ENCODE measurements around the gene GCFC2. TPM values are rescaled to one million over a fixed set of nuclear protein-coding genes. Genes with fewer than 3 reads are reported as not detected.

The GCFC2 gene
- total RNA-seq, 1 donor from 2014 or later = 23.8 TPM

DNA sequence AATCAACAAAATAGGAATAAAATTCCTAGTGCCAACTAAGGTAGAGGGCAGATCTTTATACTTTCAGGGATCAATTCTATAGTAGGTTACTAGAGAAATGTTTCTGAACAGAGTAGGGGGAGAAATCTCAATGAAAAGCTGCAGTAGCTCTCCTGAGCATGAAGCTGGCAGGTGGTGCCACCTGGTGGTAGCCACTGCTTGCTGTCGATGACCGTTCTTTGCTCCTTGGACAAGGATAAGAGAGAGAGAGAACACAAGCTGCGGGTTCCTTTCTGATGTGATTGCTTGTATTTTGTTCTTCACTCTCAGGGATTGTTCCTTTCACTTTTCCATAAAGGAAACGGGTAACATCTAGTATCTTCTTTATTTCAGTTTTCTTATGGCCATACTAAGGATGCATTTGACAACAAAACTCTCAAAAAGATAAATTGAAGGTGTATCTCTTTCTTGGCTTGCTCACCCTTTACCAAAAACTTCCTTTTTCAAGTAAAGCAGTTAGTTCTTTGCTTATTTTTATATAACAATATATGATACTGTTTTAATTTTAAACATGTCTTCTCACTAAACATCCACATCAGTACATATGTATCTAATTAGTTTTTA is 82.7 kb downstream of the GCFC2 start:
- peak; percentile 63 for DNase-seq (ENCODE audit: low spot score)

DNA sequence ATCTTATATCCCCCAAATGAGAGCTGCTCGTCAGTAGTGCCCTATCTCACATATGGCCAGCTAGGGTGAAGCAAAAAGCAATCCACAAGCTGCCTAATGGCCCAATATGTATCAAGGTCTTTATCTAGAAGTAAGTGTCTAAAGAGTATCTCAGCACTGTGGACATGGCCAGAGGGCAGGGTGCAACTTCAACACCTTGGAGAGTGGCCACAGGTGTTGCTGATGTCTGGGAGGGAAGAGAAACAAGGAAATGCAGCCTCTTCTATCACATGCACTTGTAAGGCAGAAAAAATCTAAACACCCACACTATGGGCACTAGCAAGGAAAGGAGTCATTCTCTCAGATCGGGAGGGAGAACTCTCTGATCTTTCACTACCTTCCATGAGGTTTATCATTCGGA is 87.8 kb downstream of the GCFC2 start:
- DNase-seq (ENCODE audit: low spot score) = no peak

DNA sequence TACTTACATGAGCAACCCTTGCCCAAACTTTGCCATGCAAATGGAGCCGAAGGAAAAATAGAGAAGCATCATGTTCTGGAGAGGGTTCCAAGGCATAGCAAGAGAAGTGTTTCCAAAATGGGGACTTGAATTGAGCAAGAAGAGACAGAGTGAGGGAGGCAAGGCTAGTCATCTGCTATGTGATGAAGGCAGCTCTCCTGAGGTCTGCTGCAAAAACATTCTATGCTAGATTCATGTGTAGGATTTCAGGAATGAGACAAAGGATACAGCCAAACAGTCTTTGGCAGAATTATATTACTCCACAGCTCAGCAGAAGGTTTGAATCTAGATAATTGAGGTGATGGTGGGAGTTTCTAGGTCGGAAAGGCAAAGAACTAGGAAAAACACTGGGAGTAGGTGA is 88.2 kb downstream of the GCFC2 start:
- DNase-seq (ENCODE audit: low spot score) = no peak

DNA sequence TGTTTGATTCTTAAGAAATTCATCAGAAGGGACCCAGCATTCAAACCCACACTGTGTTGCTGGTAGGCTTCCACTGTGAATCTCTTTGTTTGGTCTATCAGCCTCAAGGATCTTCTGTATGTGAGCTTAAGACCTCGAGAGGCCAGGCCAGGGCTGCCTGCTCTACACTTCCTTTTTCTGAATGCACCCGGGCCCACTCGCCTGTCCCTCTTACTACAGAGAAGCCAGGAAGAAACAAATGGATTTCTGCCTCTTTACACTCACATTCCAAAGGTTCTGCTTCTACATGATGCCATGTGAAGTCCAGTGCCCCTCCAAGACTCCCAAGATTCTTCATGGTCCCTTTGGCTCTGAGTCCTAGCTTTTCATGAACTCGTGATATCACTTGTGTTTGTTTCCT is 89.5 kb downstream of the GCFC2 start:
- DNase-seq (ENCODE audit: low spot score) = no peak

DNA sequence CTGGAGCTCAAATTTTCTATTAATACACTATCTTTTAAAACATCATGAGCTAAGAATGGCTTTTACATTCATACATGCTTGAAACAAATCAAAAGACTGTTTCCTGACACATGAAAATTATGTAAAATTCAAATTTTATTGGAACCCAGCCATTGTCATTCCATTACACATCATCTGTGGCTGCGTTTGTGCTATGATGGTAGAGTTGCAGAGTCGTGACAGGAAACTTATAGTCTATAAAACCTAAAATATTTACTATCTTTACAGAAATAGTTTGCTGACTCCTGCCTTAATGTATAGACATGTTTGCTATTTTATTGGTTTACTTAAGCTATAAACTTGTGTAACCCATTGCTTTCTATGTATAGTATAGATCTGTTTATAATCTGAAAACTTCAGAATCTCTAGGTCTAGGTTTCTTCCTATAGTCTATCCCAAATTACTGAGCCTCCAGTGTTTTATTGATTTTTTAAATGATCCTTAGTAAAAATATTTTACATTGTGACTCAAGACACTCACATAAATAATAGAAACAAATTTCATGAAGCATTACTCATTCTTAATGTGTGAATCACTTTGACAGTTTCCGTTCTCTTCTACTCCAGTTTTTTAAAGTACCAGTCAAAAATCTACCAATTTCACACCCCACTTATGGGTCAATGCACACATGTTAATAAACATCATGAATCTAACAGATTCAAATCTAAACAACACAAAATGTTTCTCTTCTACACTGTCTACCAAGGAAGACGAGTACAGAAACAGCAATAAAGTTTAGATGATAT is 90.6 kb downstream of the GCFC2 start:
- DNase-seq (ENCODE audit: low spot score) = no peak

DNA sequence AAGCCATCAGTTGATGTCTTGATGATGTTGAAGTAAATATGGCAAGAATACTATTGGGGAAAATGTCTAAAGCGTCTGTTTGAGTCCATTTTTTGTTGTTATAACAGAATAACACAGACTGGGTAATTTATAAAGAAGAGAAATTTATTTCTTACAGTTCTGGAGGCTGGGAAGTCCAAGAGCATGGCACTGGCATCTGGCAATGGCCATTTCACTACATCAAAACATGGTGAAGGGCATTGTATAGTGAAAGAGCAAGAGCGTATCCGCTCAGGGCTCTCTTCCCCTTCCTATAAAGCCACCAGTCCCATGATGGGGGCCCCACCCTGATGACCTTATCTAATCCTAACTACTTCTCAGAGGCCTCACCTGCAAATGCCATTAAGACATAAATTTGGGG is 93.8 kb downstream of the GCFC2 start:
- no peak for DNase-seq (ENCODE audit: low spot score)

DNA sequence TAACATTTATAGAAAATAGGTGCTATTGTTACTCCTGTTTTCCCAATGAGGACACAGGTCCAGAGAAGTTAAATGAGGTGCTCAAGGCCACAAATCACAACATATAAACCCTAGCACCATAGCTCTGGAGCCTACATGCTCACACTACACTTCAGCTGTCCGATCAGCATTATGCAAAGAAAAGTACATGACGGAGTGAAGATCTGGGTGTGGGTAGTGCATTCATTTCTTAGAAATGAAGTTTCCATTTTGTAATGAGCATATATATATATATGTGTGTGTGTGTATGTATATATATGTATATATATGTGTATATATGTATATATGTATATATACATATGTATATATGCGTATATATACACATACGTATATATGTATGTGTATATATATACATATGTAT is 94.3 kb downstream of the GCFC2 start:
- DNase-seq (ENCODE audit: low spot score) = no peak

DNA sequence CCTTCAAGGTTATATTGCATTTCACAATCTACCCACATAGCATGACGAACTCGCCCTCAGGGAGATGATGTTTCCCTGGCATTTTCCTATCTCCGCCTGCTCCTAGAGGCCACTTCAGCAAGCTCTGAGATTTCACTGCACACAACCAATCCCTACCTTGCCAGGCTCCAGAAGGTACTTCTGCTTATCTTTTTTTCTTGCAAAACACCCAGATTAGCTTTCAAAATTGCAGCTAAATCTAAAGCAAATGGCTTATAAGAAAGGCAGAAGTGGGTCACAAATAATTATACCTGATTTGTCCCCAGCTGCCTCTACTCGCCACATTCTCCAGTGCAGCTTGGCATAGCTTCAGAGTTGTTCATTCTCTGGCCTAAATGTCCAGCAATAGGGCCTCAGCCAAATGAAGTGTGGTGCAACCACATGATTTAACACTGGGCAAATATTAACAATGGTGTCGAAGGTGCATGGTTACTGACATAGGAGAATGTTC is 96.5 kb downstream of the GCFC2 start:
- no peak for DNase-seq (ENCODE audit: low spot score)

DNA sequence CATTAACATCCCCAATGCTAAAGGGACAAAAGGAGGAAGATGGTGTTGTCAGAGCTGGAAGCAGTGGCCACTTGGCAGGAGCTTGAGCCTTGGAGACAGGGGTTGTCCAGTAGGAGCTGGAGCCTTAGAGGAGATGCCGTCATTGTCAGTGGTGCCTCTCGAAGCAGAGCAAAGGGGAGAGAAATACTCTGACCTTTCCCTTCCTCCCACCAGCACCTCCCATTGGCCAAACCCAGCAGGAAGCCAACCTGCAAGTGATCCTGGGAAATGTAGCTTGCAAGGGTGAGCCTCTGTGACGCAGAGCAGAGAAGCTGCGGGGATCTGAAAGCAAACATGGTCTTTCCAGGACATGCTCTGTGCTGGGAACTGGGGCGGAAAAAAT is 97.9 kb downstream of the GCFC2 start:
- DNase-seq (ENCODE audit: low spot score) = no peak

Other genes starting within 250 kb of the GCFC2 start
- 2.3 TPM for gene EVA1A, start 150.0 kb downstream of the GCFC2 start, total RNA-seq
- 52.9 TPM for gene MRPL19, start 64.1 kb downstream of the GCFC2 start, total RNA-seq